PC-9 (cell line): Measurements from ENCODE around the gene BAIAP2L1. TPM values are rescaled to one million over a fixed set of nuclear protein-coding genes. Genes with fewer than 3 reads are reported as not detected.

Experiments
- BruUV-seq: library from RNA; stranded (reverse); fragments of 400-500 nt; replicated peaks from 2 replicates; lab custom pipeline; 2021; lab: Mats Ljungman, UMichigan
- CTCF ChIA-PET: fragments of 300-600 bp; sonication (Branson Sonifier 250); formaldehyde crosslinking; loops from one replicate; lab custom pipeline; 2022; ENCODE audit warnings: antibody characterized with exemption; lab: Charles Lee
- POLR2A ChIA-PET: fragments of 300-600 bp; sonication (Branson Sonifier 250); formaldehyde crosslinking; loops from one replicate; lab custom pipeline; 2022; ENCODE audit warnings: antibody characterized with exemption; ENCODE audit not compliant: unreplicated experiment; lab: Charles Lee
- DNase-seq, 2 experiments: peaks; one replicate each; pipeline versions ENCODE4 v3.0.0 to v3.0.0-alpha.2; 2015 to 2022; ENCODE audit warnings: mixed read lengths in 1 of 2
- H2AFZ ChIP-seq: fragments of 200-600 bp; sonication (generic); 2 replicates; pipeline ENCODE4 v1.8.1; 2017; ENCODE audit warnings: antibody characterized with exemption
- H3F3A ChIP-seq: fragments of 200-600 bp; sonication (generic); 2 replicates; pipeline ENCODE4 v1.8.1; 2017; ENCODE audit warnings: antibody characterized with exemption, mild to moderate bottlenecking, low read depth; ENCODE audit not compliant: insufficient read depth
- H3K27ac ChIP-seq: fragments of 200-600 bp; sonication (generic); 2 replicates; pipeline ENCODE4 v1.6.1; 2016; ENCODE audit warnings: mixed run types
- H3K27me3 ChIP-seq: fragments of 200-600 bp; sonication (generic); 2 replicates; pipeline ENCODE4 v1.6.1; 2016; ENCODE audit warnings: low read depth, mixed run types; ENCODE audit not compliant: insufficient read depth
- H3K36me3 ChIP-seq: fragments of 200-600 bp; sonication (generic); 2 replicates; pipeline ENCODE4 v1.6.1; 2016; ENCODE audit warnings: low read depth, mixed run types
- H3K4me1 ChIP-seq: fragments of 200-600 bp; sonication (generic); replicated peaks from 2 replicates; pipeline ENCODE4 v1.6.1; 2016; ENCODE audit warnings: mixed run types; ENCODE audit not compliant: insufficient read depth
- H3K4me2 ChIP-seq: fragments of 200-600 bp; sonication (generic); 2 replicates; pipeline ENCODE4 v1.6.1; 2017; ENCODE audit warnings: mixed run types
- H3K4me3 ChIP-seq: fragments of 200-600 bp; sonication (generic); 2 replicates; pipeline ENCODE4 v1.6.1; 2016; ENCODE audit warnings: mixed run types
- H3K79me2 ChIP-seq: fragments of 200-600 bp; sonication (generic); 2 replicates; pipeline ENCODE4 v1.6.1; 2017; ENCODE audit warnings: low read depth, mixed run types
- H3K9me2 ChIP-seq: fragments of 200-600 bp; sonication (generic); 2 replicates; pipeline ENCODE4 v1.8.1; 2017; ENCODE audit warnings: mild to moderate bottlenecking; ENCODE audit not compliant: insufficient read depth
- H3K9me3 ChIP-seq: fragments of 200-600 bp; sonication (generic); 2 replicates; pipeline ENCODE4 v1.8.1; 2016; ENCODE audit warnings: low read depth; ENCODE audit not compliant: insufficient read depth
- H4K20me1 ChIP-seq: fragments of 200-600 bp; sonication (generic); 2 replicates; pipeline ENCODE4 v1.8.1; 2017; ENCODE audit not compliant: insufficient read depth
- CTCF ChIP-seq: fragments of 200-600 bp; sonication (generic); conservative IDR thresholded peaks from 2 replicates; pipeline ENCODE4 v1.6.1; 2017; ENCODE audit warnings: mixed run types, antibody characterized with exemption, mild to moderate bottlenecking, moderate library complexity
- EZH2 ChIP-seq: fragments of 200-600 bp; sonication (generic); IDR thresholded peaks from 2 replicates; pipeline ENCODE4 v1.8.0; 2017; ENCODE audit warnings: antibody characterized with exemption, low read depth
- intact Hi-C: fragments of 100-400 bp; cut with micrococcal nuclease; formaldehyde crosslinking; loops from one replicate; pipeline ENCODE4 v1.10.0; 2022; ENCODE audit not compliant: unreplicated experiment
- total RNA-seq: library from RNA; stranded (reverse); gene quantifications from 2 replicates; pipeline ENCODE4 v1.2.3, GENCODE V29; 2021

BAIAP2L1 gene
- total RNA-seq, 1 experiment from 2014 or later: 89.4 TPM

- no peak overlapping the region for H3K27ac ChIP-seq
- no peaks in the 10 kb centered on the region for H4K20me1 ChIP-seq
- TF ChIP-seq CTCF: no peak
- H2AFZ ChIP-seq: no peak overlapping the region
- H3K9me3 ChIP-seq: no peaks in the 10 kb centered on the region
- intact Hi-C loops: loop anchor here (2.0 kb wide), 1 partner anchor 72 kb away; no protein-coding TSS in a partner anchor
- H3K27me3 ChIP-seq: no peaks in the 10 kb centered on the region
- no peak for DNase-seq
- H3K4me3 ChIP-seq: no peak overlapping the region
- peaks cover 4% of the 10 kb centered on the region for H3F3A ChIP-seq
- H3K4me2 ChIP-seq: no peak overlapping the region
- no peaks in the 10 kb centered on the region for H3K9me2 ChIP-seq
- BruUV-seq: no TSS peak
- ChIA-PET CTCF (no interaction called here), POLR2A (no interaction called here)
- H3K79me2 ChIP-seq: 0 out of 2 replicates have a peak, but pooled peaks cover 7% of the 10 kb centered on the region
- H3K36me3 ChIP-seq: no peaks in the 10 kb centered on the region
- peaks cover 11% of the 10 kb centered on the region for H3K4me1 ChIP-seq
Observed at GRCh38 chr7:98244871-98245270, 156.0 kb downstream of the BAIAP2L1 start.

- Histone ChIP-seq H3K79me2 (no peaks in the 10 kb centered on the region), H3K9me2 (no peaks in the 10 kb centered on the region), H4K20me1 (no peaks in the 10 kb centered on the region), H3K36me3 (no peaks in the 10 kb centered on the region), H3K9me3 (no peaks in the 10 kb centered on the region), H3K4me2 (no peak overlapping the region), H3K4me3 (no peak overlapping the region), H3K27me3 (no peaks in the 10 kb centered on the region), H3K4me1 (no peaks in the 10 kb centered on the region), H2AFZ (no peak overlapping the region), H3K27ac (no peak overlapping the region), H3F3A (no peaks in the 10 kb centered on the region)
- ChIA-PET CTCF (no interaction called here), POLR2A (no interaction called here)
- no TSS peak for BruUV-seq
- intact Hi-C loops: no loop called here
- TF ChIP-seq CTCF (no peak), EZH2 (no peak)
- no peak for DNase-seq
Observed at GRCh38 chr7:98242934-98243333, 158.0 kb downstream of the BAIAP2L1 start.

- CTCF ChIA-PET: no interaction called here
- Histone ChIP-seq H3K27me3 (no peaks in the 10 kb centered on the region), H4K20me1 (no peaks in the 10 kb centered on the region), H3K4me2 (no peak overlapping the region), H3F3A (no peaks in the 10 kb centered on the region), H3K79me2 (no peaks in the 10 kb centered on the region), H3K4me1 (no peaks in the 10 kb centered on the region), H3K9me3 (no peaks in the 10 kb centered on the region), H3K4me3 (no peak overlapping the region), H3K36me3 (no peaks in the 10 kb centered on the region), H3K9me2 (no peaks in the 10 kb centered on the region), H2AFZ (no peak overlapping the region), H3K27ac (no peak overlapping the region)
- no TSS peak for BruUV-seq
- POLR2A ChIA-PET: no interaction called here
- intact Hi-C loops: no loop called here
- TF ChIP-seq EZH2 (no peak), CTCF (no peak)
- no peak for DNase-seq
Observed at GRCh38 chr7:98242342-98242741, 158.5 kb downstream of the BAIAP2L1 start.
